GM19035 (cell line): ENCODE measurements around the gene CABLES2.

Experiments
- ATAC-seq: cut with Tn5 transposase; IDR thresholded peaks from one replicate; pipeline ENCODE4 v1.9.1; 2021; ENCODE audit not compliant: unreplicated experiment

The CABLES2 gene, protein sequence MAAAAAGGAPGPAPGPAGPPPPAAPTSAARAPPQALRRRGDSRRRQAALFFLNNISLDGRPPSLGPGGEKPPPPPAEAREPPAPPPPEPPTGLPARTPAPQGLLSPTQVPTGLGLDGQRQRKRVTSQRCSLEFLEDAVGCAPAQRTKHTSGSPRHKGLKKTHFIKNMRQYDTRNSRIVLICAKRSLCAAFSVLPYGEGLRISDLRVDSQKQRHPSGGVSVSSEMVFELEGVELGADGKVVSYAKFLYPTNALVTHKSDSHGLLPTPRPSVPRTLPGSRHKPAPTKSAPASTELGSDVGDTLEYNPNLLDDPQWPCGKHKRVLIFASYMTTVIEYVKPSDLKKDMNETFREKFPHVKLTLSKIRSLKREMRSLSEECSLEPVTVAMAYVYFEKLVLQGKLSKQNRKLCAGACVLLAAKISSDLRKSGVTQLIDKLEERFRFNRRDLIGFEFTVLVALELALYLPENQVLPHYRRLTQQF

DNA sequence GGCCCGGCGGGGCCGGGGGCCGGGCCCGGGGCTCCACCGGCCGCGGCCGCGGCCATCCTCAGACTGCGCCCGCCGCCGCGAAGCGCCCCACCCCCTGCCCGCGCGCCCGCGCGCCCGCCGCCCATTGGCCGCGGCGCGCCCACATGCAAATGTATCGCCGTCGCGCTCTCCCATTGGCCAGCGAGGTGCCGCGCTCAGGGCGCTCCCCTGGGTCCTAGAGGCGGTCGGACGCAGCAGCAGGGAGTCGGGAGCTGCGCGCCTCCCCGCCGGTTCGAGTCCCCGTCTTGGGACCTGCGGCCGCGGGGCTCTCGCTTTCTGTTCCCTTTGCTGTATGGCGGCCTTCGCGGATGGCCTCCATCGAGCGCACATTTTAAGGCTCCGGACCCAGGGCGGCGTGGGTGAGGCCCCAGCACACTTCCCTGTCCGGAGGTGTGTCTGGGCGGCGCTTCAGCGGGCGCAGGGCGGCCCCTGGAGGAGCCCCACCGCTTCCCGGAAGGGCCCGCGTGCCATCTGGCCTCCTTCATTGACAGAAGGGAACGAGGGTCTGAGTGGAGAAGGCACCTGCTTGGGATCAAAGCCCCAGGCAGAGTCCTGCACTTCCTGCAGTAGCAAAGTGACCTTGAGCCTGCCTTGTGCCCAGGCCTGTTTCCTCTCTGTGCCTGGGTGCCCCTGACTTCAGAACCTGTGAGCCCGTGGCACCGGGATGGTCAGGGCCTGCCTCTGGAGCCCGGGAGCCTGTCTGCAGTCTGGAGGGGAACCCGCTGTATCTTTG is at the start of gene CABLES2:
Gene CABLES2, minus strand, starts transcription at position 65 of the 772 bp plus-strand sequence. Its CDS starts 9 bp downstream, at position 56.
- ATAC-seq = peak; percentile 82

DNA sequence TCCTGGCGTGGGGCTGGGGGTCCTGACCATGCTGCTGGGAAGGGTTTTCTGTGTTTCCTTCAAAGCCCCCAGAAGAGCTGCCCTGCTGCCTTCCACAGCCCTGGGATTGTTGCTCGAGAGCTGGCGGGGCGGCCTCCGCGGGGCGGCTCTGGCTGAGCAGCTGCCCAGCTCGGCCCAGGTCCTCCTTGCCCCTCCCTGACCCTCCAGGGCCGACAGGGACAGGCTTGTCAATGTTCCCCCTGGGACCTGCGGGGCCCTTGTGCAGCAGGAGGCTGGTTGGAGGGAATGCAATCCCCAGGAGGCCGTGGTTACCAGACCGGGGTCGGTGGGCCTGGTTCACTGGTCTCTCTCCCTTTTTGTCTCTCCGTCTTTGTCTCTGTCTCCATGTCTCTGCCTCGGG is 48.8 kb upstream of the CABLES2 start:
- ATAC-seq = no peak

DNA sequence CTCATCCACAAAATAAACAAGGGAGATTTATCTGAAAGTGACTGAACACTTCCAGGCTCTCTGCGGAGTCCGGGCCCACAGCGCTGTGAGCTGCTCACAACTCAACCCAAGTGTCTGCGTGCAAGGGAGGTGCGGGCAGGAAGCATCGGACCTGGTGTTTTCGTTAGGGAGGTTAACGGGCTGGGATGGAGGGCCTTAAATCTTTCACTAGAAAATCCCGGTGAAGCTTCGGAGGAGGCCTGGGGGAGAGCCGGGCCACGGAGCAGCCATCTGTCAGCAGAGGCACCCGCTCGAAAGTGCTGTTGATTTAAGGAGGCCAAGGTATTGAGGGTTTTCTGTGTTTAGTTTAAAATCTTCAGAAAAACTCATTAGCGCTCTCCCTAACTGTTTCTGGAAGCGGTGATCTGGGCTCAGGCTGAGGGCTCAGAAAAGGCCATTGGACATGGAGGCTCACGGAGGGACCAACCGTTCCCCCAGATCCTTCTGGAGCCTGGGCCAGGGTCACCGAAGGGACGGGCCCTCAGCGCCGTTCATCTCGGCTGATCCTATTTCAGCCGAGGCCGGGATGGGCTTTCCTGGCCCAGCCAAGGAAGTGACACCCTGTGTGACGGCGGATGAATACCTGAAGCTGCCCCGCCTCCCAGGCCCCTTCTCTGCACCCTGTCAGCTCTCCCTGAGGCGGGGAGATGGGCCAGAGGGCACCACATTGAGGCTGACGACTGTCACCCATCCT is 48.0 kb upstream of the CABLES2 start:
- ATAC-seq = no peak

DNA sequence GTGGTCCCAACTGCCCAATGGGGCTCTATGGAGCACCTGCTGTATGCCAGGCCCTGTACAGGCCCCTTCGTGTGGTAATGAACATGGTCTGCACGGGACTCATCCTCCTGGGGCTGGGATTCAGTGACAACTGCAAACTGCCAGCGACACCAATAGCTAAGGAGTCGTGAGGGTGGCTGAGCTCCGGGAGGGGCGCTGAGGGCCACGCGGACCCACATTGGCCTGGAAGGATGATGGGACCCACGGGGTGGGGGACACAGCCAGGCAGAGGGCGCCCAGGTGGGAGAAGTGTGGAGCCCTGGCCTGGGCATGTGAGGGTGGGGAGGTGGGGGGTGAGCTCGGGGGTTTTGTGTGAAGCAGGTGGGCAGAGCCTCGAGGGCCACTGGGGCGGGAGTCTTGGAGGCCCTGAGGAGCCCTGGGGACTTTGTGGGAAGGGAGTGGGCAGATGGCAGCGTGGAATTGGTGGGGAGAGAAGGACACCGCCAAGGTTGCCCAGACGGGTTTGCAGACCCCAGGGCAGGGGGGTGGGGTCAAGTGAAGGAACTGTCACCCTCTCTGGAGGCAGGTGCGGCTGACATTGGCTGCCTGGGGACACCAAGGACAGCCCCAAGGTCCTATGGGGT is 46.2 kb upstream of the CABLES2 start:
- ATAC-seq = no peak

DNA sequence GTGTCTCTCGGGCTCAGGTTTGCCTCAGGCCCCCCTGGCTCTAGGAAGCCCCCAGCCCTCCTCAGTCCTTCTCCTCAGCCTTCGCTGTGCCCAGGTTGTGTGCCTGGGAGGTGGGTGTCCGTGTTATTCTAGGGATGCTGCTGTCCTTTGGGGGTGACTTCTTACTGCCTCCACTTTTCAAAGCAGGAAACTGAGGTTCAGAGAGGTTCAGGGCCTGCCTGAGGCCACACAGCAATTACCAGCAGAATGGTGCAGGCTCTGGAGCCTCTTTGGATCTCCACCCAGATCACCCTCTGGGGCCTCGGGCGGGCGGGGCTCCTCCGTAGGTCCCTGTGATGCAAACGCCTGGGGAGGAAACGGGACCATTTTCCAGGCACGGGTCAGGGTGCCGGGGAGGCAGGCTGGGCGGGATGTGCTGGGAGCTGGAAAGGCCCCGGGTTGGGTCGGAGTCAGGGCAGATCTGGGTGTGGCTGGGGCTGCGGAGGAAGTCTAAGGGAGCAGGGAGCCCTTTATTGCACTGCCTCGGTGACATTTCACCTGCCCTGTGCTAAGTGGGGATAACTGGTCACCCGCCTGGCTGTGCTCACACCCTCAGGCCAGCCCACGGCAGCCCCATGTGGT is 45.5 kb upstream of the CABLES2 start:
- ATAC-seq = no peak

DNA sequence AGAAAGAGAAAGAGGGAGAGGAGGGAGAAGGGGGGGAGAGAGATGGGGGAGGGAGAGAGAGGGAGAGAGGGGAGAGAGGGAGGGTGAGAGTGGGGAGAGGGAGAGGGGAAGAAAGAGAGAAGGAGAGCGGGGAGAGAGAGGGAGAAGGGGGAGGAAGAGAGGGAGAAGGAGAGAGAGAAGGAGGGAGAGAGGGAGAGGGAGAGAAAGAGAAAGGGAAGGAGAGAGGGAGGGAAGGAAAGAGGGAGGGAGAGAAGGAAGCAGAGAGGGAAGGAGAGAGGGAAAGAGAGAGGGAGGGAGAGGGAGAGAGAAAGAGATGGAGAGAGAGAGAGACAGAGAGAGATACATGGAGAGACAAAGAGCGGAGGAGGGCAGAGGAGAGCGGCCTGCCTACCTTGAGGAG is 44.9 kb upstream of the CABLES2 start:
- no peak for ATAC-seq

DNA sequence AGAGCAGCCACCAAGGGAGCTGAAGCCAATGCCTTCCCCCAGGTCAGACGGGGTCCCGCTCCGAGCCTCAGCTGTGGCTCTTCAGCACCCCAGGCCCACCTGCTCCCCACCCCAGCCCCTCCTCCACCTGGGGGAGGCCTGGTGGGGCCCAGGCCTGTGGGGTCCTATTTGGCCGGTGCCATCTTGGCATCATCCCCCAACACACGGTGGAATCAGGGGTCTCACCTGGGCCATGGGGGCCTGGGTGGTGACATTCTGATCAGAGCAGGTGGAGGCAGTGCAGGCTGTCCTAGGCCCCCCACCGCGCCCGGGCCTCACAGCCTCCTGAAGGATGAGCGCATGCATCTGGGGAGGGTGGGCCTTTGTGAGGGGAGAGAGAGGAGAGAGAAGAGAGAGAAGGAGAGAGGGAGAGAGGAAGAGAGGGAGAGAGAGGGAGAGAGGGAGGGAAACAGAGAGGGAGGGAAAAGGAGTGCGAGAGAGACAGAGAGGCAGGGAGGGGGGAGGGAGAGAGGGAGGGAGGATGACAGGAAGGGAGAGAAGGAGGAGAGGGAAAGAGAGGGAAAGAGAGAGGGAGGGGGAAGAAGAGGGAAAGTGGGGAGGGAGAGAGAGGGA is 44.2 kb upstream of the CABLES2 start:
- no peak for ATAC-seq

DNA sequence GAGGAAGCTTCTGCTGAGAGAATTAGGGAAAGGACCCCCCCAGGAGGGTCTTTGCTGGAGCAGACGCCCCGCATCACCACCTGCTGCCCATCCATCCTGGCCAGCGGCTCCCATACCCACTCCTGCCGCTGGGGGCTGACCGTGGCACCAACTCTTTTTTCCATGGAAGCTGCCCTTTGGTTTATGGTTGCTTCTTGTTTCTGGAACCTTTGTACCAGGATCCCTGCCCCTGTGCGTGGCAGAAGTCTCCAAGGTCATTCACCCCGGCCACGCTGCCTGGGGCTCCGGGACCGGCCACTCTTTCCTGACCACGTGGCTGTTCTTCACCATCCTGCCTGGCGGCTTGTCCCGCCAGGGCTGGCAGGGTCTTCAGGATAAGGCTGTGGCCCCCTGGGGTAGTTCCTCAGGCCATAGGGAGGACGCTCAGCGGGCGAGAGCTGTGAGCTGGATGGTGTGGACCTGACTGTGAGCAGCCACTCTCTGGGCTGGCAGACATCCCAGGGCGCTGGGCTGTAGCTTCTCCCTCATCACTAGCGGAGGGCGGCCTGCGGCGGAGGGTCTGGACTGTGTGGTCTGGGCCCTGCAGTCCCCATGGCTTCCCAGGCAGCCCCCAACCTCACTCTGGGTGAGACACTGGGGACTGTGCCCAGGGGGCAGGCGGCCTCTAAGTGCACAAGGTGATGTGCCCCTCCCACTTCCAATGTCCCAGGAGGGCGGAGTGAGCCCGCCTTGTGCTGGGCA is 43.0 kb upstream of the CABLES2 start:
- ATAC-seq = no peak

DNA sequence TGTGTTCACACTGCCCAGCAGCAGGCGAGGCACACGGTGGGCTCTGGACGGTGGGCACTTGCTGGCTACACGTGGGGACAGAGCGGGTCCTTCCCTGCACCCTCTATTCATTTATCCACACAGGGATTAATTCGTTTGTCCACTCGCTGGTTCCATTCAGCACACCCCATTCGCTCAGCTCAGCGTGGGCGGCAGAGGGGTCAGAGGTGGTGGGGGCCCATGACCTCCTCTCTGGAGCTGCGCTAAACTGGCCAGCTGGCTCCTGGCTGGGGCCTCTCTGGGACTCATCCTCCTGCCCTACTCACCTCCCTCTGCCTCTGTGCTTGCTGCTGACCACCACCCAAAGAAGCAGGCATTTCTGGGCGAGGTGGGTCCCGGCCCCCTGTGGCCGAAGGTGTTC is 41.7 kb upstream of the CABLES2 start:
- ATAC-seq = no peak

DNA sequence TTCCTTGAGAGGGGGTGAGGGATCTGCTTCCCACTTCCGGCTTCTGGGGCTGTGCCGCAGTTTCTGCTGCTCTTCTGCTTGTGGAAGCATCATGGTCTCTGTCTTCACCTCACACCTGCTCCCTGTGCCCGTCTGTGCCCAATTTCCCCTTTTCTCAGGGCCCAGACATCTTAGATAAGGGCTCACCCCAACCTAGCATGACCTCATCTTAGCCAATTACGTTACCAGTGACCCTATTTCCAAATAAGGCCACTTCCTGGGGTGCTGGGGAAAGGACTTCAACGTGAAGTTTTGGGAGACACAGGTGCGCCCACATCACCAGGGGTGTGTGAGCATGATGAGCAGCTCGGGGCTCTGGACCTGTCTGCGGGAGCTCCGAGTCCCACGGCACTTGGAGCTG is 41.0 kb upstream of the CABLES2 start:
- ATAC-seq = no peak

DNA sequence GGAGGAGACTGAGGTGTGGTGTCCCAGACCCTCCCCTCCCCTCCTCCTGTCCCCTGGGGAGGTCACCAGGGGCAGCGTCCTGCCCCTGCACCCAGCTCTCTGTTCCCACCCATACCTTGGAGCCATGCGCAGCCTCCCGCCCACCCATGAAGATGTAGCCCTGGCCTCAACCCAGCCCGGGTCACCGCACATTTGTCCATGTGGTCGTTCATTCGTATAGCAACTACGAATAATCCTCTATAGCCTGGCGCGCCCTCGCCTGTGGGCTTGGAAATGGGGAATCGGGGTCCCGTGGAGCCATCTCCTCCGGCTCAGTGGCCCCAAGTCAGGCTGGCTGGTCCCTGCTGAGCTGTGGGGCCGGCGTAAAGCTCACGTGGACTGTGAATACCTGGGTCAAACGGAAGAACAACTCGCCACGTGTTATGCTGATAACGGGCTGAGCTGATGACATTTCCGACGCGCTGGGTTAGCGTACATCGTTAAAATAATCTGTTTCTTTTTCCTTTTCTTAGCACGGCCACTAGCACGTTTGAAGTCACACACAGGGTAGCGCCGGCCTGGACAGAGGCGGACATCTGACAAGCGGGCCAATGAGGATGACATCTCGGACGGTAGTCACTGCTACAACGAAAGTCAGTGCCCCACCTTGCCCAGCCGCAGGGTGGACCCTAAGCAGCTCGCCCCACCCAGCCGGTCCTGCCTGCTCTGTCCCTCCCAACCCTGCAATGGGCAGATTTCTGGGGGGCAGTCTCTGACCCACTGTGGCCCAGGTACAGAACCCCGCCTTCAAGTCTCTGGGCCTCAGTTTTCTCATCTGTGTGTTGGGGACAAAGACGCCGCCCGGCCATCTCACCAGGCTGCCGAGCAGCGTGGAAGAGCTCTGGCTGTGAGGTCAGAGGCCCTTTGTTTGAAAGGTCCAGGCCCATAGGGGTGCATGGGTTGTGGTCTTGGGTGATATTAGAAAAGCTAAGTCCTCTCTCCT is 40.1 kb upstream of the CABLES2 start:
- no peak for ATAC-seq

DNA sequence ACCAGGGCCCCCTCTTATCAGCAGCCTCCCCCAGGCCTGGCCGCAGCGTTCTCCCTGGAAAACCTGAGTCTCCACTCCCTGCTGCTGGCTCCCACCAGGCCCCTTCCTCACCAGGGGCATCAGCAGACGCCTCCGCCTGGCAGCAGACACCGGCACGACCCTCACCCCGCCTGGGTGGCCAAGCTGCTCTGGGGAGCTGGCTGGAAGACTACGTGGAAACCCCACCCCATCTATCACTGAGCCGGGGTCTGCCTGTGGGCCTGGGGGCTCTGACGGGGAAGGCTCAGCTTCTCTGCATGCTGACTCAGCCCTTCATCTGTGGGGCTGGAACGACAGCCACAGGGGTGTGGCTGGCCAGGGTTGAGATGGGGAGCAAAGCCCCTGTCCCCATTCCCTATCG is 39.4 kb upstream of the CABLES2 start:
- ATAC-seq = no peak

DNA sequence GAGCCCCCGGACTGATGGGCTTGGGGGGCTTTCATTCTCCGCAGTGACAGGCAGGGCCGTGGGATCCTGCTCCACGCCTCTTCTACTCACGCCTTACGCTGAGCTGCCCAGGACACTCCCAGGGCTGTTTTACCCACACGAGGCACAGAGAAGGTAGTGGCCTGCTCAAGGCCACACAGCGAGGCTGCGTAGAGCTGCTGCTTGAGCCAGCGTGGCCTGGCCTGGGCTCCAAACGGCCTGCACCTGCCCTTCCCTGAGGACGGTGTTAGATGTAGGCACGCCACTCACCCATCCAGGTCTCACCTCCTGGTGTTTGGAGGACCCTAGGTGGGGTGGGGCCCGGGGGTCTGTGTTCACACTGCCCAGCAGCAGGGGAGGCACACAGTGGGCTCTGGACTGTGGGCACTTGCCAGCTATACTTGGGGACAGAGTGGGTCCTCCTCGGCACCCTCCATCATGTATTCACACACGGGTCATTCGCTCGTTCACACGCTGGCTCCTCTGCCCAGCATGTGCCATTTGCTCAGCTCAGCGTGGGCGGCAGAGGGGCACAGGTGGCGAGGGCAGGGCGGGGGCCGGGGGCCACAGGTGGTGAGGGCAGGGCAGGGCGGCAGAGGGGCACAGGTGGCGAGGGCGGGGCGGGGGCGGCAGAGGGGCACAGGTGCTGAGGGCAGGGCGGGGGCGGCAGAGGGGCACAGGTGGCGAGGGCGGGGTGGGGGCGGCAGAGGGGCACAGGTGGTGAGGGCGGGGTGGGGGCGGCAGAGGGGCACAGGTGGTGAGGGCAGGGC is 38.7 kb upstream of the CABLES2 start:
- ATAC-seq = no peak

DNA sequence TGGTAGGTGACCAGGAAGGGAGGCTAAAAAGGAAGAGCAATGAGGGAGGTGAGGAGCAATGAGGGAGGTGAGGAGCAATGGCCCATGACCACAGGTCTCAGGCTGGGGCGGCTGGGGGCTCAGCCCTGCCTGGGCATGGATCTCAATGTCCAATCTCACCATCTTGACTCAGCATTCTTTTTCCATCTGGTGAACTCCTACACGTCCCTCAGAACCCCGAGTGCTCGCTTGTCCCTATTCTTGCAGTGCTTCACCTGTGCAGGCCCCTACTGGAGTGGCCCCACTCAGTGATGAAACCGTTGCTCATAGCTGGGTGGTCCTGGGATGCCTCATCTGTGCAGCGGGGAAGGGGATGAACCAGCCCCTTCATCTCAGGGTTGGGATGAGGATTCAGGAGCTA is 37.2 kb upstream of the CABLES2 start:
- ATAC-seq = no peak

DNA sequence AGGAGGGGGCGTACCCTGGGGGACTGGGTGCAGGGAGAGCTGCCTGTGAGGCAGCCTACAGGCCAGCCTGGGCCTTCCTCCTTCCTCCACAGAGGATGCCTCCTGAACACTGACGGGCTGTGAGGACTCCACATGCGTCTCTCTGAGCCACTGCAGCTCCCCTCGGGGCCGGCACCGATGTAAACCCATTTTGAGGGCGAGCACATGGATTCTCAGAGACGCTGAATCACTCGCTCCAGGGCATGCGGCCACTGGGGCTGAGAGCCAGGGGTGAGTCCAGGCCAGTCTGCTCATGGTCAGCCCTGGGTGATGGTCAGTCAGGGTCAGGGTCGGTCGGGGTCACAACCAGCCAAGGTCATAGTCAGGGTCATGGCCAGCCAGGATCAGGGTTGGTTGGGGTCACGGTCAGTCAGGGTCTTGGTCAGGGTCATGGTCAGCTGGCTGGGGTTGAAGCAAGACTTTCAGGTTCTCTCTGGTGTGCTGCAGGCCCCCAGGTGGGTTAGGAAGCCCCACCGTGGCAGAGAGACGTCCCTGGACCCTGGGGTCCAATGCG is 35.0 kb upstream of the CABLES2 start:
- no peak for ATAC-seq

DNA sequence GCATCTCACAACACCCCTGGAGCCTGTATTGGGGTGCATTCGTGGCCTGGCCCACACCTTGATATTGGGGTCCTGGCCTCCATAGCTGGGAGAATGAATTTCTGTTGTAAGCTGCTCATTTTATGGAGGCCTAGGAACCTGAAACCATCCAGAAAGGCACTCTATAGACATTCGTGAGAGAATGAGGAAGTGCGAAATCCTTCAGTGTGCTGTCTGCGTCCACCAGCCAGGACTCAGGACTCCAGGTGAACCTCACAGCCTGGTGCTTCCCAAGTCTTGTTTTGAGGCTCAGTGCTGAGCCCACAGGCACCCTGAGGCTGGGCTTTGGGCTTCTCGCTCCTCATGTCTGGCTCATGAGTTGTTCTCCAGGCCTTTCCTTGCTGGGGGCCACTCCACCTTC is 32.1 kb upstream of the CABLES2 start:
- no peak for ATAC-seq

DNA sequence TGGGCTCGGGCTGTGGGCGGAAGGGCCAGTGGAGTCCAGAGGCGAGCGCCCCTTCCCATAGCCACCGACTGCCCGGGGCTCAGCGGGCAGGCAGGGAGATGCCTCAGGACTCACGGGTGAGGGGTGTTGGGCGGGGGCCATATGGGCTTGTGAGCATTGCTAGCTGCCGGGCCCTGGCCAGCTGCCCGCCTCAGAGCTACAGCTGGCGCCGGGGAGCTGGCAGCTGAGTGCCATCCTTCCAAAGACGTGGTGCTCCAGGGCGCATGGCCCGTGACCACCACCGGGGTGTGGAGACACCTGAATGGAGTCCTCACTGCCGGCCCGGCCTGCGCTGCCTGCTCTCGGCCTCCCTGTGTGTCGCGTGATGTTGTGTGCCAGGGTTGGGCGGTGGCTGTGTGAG is 30.8 kb upstream of the CABLES2 start:
- ATAC-seq = no peak
